ENCODE measurements around the gene ZDHHC5. TPM values are rescaled to one million over a fixed set of nuclear protein-coding genes. Genes with fewer than 3 reads are reported as not detected.

Gene ZDHHC5
- total RNA-seq, 1 experiment from 2014 or later: 51.6 TPM

DNA sequence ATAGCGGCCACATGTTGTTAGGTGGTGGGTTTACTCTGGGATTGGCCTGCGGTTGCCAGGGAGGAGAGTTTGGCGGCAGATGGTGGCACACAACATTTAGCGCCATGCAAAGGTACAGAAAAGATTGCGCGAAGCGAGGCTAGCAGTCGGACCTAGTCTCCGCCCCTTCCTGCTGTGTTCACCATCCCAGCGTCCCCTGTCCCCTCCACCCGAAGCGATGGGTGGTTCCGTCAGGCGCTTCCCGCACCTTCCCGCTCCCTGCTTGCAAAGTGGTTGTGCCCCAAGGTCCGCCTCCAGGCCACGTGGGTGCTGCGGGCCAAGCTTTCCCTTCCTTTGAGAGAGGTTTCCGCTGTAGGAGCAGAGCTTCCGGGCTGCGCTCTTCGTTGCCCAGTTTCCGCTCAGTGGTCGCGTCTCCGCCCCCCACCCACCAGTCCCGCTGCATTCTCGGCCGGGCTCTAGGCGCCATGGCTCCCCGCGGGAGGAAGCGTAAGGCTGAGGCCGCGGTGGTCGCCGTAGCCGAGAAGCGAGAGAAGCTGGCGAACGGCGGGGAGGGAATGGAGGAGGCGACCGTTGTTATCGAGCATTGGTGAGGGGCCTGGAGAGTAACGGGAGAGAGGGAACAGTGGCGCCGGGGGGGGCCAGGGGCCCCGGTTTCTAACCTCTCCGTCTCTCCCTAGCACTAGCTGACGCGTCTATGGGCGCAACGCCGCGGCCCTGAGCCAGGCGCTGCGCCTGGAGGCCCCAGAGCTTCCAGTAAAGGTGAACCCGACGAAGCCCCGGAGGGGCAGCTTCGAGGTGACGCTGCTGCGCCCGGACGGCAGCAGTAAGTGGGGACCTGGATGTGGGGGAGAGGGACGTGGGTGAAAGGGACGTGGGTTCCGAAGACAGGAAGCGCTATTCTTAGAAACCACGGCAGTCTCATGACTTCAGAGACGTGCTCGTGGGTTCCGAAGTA is 73.5 kb downstream of the ZDHHC5 start, which contains the start of gene SELENOH (continued):
- TF ChIP-seq, protein P1, sequence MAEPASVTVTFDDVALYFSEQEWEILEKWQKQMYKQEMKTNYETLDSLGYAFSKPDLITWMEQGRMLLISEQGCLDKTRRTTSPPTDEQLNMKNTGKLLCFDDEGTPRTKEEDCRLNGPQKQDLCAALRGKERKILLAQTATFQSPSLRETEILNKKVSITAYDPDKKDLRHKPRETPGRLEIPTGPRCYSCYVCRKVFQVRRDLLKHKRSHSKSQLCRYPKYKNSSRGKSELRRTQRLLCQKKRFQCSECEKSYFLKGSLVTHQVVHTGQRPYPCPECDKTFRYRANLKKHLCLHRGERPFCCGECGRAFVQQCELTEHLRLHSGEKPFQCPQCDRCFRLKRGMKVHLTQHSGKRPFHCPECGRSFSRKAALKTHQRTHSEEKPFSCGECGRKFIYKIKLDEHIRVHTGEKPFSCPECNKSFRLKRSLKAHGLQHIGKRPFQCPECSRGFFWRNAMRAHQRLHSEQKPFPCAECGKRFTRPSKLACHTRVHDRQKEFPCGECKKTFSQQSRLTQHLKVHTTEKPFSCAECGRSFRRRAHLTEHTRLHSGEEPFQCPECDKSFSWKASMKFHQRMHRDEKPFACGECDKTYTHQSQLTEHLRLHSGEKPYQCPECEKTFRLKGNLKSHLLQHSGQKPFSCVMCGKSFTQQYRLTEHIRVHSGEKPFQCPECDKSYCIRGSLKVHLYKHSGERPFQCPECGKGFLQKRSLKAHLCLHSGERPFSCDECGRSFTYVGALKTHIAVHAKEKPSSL (CRISPR knock-in tag; conservative IDR thresholded peaks at IDR 0.05): no peak
- TF ChIP-seq GABPB1 (CRISPR knock-in tag; IDR thresholded peaks at IDR 0.05) (peak; percentile 82), JAZF1 (CRISPR knock-in tag; IDR thresholded peaks at IDR 0.05) (no peak), OVOL2 (CRISPR knock-in tag; IDR thresholded peaks at IDR 0.05; ENCODE audit: borderline replicate concordance) (0 out of 2 replicates have a peak, but pooled peaks have one; percentile 54), RORB (CRISPR knock-in tag; IDR thresholded peaks at IDR 0.05) (no peak), MYBL2 (CRISPR knock-in tag; IDR thresholded peaks at IDR 0.05) (peak; percentile 96), ATF1 (CRISPR knock-in tag; IDR thresholded peaks at IDR 0.05) (no peak; the same call in 1 of the 2 replicates)
- TF ChIP-seq, protein P2, sequence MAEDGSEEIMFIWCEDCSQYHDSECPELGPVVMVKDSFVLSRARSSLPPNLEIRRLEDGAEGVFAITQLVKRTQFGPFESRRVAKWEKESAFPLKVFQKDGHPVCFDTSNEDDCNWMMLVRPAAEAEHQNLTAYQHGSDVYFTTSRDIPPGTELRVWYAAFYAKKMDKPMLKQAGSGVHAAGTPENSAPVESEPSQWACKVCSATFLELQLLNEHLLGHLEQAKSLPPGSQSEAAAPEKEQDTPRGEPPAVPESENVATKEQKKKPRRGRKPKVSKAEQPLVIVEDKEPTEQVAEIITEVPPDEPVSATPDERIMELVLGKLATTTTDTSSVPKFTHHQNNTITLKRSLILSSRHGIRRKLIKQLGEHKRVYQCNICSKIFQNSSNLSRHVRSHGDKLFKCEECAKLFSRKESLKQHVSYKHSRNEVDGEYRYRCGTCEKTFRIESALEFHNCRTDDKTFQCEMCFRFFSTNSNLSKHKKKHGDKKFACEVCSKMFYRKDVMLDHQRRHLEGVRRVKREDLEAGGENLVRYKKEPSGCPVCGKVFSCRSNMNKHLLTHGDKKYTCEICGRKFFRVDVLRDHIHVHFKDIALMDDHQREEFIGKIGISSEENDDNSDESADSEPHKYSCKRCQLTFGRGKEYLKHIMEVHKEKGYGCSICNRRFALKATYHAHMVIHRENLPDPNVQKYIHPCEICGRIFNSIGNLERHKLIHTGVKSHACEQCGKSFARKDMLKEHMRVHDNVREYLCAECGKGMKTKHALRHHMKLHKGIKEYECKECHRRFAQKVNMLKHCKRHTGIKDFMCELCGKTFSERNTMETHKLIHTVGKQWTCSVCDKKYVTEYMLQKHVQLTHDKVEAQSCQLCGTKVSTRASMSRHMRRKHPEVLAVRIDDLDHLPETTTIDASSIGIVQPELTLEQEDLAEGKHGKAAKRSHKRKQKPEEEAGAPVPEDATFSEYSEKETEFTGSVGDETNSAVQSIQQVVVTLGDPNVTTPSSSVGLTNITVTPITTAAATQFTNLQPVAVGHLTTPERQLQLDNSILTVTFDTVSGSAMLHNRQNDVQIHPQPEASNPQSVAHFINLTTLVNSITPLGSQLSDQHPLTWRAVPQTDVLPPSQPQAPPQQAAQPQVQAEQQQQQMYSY (CRISPR knock-in tag; IDR thresholded peaks at IDR 0.05): no peak
- TF ChIP-seq, protein P3, sequence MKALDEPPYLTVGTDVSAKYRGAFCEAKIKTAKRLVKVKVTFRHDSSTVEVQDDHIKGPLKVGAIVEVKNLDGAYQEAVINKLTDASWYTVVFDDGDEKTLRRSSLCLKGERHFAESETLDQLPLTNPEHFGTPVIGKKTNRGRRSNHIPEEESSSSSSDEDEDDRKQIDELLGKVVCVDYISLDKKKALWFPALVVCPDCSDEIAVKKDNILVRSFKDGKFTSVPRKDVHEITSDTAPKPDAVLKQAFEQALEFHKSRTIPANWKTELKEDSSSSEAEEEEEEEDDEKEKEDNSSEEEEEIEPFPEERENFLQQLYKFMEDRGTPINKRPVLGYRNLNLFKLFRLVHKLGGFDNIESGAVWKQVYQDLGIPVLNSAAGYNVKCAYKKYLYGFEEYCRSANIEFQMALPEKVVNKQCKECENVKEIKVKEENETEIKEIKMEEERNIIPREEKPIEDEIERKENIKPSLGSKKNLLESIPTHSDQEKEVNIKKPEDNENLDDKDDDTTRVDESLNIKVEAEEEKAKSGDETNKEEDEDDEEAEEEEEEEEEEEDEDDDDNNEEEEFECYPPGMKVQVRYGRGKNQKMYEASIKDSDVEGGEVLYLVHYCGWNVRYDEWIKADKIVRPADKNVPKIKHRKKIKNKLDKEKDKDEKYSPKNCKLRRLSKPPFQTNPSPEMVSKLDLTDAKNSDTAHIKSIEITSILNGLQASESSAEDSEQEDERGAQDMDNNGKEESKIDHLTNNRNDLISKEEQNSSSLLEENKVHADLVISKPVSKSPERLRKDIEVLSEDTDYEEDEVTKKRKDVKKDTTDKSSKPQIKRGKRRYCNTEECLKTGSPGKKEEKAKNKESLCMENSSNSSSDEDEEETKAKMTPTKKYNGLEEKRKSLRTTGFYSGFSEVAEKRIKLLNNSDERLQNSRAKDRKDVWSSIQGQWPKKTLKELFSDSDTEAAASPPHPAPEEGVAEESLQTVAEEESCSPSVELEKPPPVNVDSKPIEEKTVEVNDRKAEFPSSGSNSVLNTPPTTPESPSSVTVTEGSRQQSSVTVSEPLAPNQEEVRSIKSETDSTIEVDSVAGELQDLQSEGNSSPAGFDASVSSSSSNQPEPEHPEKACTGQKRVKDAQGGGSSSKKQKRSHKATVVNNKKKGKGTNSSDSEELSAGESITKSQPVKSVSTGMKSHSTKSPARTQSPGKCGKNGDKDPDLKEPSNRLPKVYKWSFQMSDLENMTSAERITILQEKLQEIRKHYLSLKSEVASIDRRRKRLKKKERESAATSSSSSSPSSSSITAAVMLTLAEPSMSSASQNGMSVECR (CRISPR knock-in tag; IDR thresholded peaks at IDR 0.05; ENCODE audit: borderline replicate concordance): peak; percentile 85; the same call in 1 of the 2 replicates
- TF ChIP-seq, protein P4, sequence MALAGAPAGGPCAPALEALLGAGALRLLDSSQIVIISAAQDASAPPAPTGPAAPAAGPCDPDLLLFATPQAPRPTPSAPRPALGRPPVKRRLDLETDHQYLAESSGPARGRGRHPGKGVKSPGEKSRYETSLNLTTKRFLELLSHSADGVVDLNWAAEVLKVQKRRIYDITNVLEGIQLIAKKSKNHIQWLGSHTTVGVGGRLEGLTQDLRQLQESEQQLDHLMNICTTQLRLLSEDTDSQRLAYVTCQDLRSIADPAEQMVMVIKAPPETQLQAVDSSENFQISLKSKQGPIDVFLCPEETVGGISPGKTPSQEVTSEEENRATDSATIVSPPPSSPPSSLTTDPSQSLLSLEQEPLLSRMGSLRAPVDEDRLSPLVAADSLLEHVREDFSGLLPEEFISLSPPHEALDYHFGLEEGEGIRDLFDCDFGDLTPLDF (CRISPR knock-in tag; IDR thresholded peaks at IDR 0.05): no peak

DNA sequence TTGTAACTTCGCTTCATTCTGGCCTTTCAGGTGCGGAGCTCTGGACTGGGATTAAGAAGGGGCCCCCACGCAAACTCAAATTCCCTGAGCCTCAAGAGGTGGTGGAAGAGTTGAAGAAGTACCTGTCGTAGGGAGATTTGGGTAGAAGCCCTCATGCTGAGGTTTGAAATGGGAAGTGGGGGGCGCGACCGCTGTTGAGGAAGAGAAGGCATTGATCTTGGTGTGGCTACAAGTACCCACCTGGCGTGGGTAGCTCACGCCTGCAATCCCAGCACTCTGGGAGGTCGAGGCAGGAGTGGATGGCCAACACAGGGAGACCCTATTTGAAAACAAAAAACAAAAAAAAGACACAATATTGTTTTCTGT is 74.2 kb downstream of the ZDHHC5 start:
- Mint-ChIP-seq H3K27ac (peak overlapping the region; percentile 85), H3K4me1 (peaks cover 15% of the 10 kb centered on the region), H3K36me3 (peaks cover 49% of the 10 kb centered on the region), H3K4me3 (peak overlapping the region; percentile 94), H3K9me3 (no peaks in the 10 kb centered on the region), H3K27me3 (ENCODE audit: low read depth) (no peaks in the 10 kb centered on the region)
- POLR2A ChIA-PET: interaction anchor here (0.5 to 2.6 kb wide), 11 partner anchors 20 to 318 kb away, joined by 3 to 22 read pairs (median 3); partner anchors contain the start of genes CTNND1, MED19 and TMX2
- no peak for TF ChIP-seq GRHL2 (CRISPR knock-in tag; IDR thresholded peaks at IDR 0.05; ENCODE audit: insufficient replicate concordance, severe bottlenecking)
- TF ChIP-seq, protein P5, sequence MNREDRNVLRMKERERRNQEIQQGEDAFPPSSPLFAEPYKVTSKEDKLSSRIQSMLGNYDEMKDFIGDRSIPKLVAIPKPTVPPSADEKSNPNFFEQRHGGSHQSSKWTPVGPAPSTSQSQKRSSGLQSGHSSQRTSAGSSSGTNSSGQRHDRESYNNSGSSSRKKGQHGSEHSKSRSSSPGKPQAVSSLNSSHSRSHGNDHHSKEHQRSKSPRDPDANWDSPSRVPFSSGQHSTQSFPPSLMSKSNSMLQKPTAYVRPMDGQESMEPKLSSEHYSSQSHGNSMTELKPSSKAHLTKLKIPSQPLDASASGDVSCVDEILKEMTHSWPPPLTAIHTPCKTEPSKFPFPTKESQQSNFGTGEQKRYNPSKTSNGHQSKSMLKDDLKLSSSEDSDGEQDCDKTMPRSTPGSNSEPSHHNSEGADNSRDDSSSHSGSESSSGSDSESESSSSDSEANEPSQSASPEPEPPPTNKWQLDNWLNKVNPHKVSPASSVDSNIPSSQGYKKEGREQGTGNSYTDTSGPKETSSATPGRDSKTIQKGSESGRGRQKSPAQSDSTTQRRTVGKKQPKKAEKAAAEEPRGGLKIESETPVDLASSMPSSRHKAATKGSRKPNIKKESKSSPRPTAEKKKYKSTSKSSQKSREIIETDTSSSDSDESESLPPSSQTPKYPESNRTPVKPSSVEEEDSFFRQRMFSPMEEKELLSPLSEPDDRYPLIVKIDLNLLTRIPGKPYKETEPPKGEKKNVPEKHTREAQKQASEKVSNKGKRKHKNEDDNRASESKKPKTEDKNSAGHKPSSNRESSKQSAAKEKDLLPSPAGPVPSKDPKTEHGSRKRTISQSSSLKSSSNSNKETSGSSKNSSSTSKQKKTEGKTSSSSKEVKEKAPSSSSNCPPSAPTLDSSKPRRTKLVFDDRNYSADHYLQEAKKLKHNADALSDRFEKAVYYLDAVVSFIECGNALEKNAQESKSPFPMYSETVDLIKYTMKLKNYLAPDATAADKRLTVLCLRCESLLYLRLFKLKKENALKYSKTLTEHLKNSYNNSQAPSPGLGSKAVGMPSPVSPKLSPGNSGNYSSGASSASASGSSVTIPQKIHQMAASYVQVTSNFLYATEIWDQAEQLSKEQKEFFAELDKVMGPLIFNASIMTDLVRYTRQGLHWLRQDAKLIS (CRISPR knock-in tag; IDR thresholded peaks at IDR 0.05; ENCODE audit: borderline replicate concordance): no peak
- no peak for TF ChIP-seq JAZF1 (CRISPR knock-in tag; IDR thresholded peaks at IDR 0.05)
- TF ChIP-seq, protein P6, sequence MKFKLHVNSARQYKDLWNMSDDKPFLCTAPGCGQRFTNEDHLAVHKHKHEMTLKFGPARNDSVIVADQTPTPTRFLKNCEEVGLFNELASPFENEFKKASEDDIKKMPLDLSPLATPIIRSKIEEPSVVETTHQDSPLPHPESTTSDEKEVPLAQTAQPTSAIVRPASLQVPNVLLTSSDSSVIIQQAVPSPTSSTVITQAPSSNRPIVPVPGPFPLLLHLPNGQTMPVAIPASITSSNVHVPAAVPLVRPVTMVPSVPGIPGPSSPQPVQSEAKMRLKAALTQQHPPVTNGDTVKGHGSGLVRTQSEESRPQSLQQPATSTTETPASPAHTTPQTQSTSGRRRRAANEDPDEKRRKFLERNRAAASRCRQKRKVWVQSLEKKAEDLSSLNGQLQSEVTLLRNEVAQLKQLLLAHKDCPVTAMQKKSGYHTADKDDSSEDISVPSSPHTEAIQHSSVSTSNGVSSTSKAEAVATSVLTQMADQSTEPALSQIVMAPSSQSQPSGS (CRISPR knock-in tag; IDR thresholded peaks at IDR 0.05; ENCODE audit: borderline replicate concordance, low read depth): no peak
- no peak for TF ChIP-seq NFYB (CRISPR knock-in tag; conservative IDR thresholded peaks at IDR 0.05; ENCODE audit: low read depth)
- DNase-seq (ENCODE audit: low spot score) (no peak), ATAC-seq (no peak)
- CTCF ChIA-PET: interaction anchor here (0.9 to 1.9 kb wide), 3 partner anchors 10 to 59 kb away, joined by 4 to 14 read pairs (median 7); partner anchors contain the start of gene BTBD18

All from WTC11 (cell line).